ENCODE data around the gene DNAH9. TPM values are rescaled to one million over a fixed set of nuclear protein-coding genes. Genes with fewer than 3 reads are reported as not detected.

Gene DNAH9
- total and polyA plus RNA-seq, 2 of the 8 experiments (the other 6 are each of a cell fraction or from before 2014, with no cell fraction given): 0.21 to 0.86 TPM

- WGBS, 2 experiments (ENCODE audit: extremely low coverage in 1 of 2, insufficient coverage in 1 of 2, insufficient read length in 1 of 2, insufficient replicate concordance in 2 of 2, low coverage in 1 of 2, low lambda C conversion rate in 2 of 2, missing lambda C conversion rate in 1 of 2): 77% methylated on average over 3 of the region's 3 CpGs; no CpG with 5 or more reads in 1 of the 2 experiments
- DNase-seq (ENCODE audit: low read depth in 1 of 2, low spot score in 2 of 2) (no peak), FAIRE-seq (no peak)
- no peaks in the 10 kb centered on the region for H3K79me1 ChIP-seq (ENCODE audit: low read depth, low read length)
- H3K23ac ChIP-seq (ENCODE audit: insufficient read length): no peak overlapping the region
- H3K18ac ChIP-seq (ENCODE audit: extremely low read depth, low read length): no peak overlapping the region
- H4K5ac ChIP-seq (ENCODE audit: insufficient read length, low read depth, low read length): no peak overlapping the region
- H2BK5ac ChIP-seq (ENCODE audit: low read depth, low read length): no peak overlapping the region
- H2BK12ac ChIP-seq (ENCODE audit: low read depth, low read length): no peak overlapping the region
- no peak overlapping the region for H2BK20ac ChIP-seq (ENCODE audit: low read length)
- no peak overlapping the region for H3K27ac ChIP-seq (ENCODE audit: low read depth, low read length)
- no peak overlapping the region for H3K9ac ChIP-seq (replicated peaks in 1 of 4; ENCODE audit: extremely low read depth in 1 of 4, low read depth in 3 of 4, low read length in 3 of 4)
- H4K20me1 ChIP-seq (replicated peaks in 1 of 2; ENCODE audit: control insufficient read depth in 1 of 2, insufficient read depth in 2 of 2, low read length in 2 of 2): no peaks in the 10 kb centered on the region
- no peak overlapping the region for H3K56ac ChIP-seq (replicated peaks; ENCODE audit: insufficient read length, low read depth, low read length)
- H2BK120ac ChIP-seq (replicated peaks; ENCODE audit: low read depth, low read length): no peak overlapping the region
- no peaks in the 10 kb centered on the region for H3K4me1 ChIP-seq (replicated peaks in 1 of 4; ENCODE audit: control insufficient read depth in 3 of 4, insufficient read depth in 4 of 4, low read length in 3 of 4)
- H3K14ac ChIP-seq (ENCODE audit: insufficient read length): no peak overlapping the region
- H4K91ac ChIP-seq (replicated peaks; ENCODE audit: insufficient read length, low read length): no peak overlapping the region
- H3K23me2 ChIP-seq (ENCODE audit: low read depth, low read length): no peaks in the 10 kb centered on the region
- H3K4me3 ChIP-seq (ENCODE audit: extremely low read depth in 1 of 4, insufficient read depth in 2 of 4, low read depth in 3 of 4, low read length in 4 of 4): no peak overlapping the region
- no peak overlapping the region for H3K4ac ChIP-seq (replicated peaks; ENCODE audit: insufficient read length, low read depth, low read length)
- ChIA-PET POLR2A (ENCODE audit: partially characterized antibody) (no interaction called here), CTCF (ENCODE audit: partially characterized antibody) (no interaction called here)
- no peaks in the 10 kb centered on the region for H3K36me3 ChIP-seq (ENCODE audit: control insufficient read depth in 2 of 4, insufficient read depth in 4 of 4, low read length in 3 of 4)
- no peaks in the 10 kb centered on the region for H3K27me3 ChIP-seq (replicated peaks in 1 of 4; ENCODE audit: control insufficient read depth in 3 of 4, extremely low read depth in 1 of 4, insufficient read depth in 3 of 4, low read length in 3 of 4)
- H2BK15ac ChIP-seq (ENCODE audit: low read length): no peak overlapping the region
- H2AK5ac ChIP-seq (ENCODE audit: low read depth, low read length): no peak overlapping the region
- H4K8ac ChIP-seq (ENCODE audit: extremely low read depth, insufficient read depth, low read length): no peak overlapping the region
- H3K9me3 ChIP-seq (ENCODE audit: insufficient read depth in 2 of 2, low read depth in 1 of 2, low read length in 1 of 2): no peaks in the 10 kb centered on the region
- no peaks in the 10 kb centered on the region for H3K79me2 ChIP-seq (ENCODE audit: control insufficient read depth in 1 of 2, insufficient read depth in 2 of 2, low read length in 2 of 2)
- no peak overlapping the region for H3K4me2 ChIP-seq (ENCODE audit: insufficient read depth in 1 of 2, low read depth in 2 of 2, low read length in 2 of 2)
- no peak overlapping the region for H2AFZ ChIP-seq (ENCODE audit: low read length)
- no peak for TF ChIP-seq RBBP5 (IDR thresholded peaks at IDR 0.05; ENCODE audit: borderline replicate concordance, low read depth, low read length)
- no peak for TF ChIP-seq CHD1 (IDR thresholded peaks at IDR 0.05; ENCODE audit: low read depth, low read length)
- no peak for TF ChIP-seq ATF3 (IDR thresholded peaks at IDR 0.05; ENCODE audit: insufficient read depth, low read depth, low read length)
- TF ChIP-seq NRF1 (IDR thresholded peaks at IDR 0.05; ENCODE audit: low read depth, low read length): no peak
- TF ChIP-seq TCF12 (IDR thresholded peaks at IDR 0.05; ENCODE audit: low read depth, low read length): no peak
- no peak for TF ChIP-seq EZH2 (IDR thresholded peaks at IDR 0.05; ENCODE audit: low read depth, low read length, severe bottlenecking)
- no peak for TF ChIP-seq CBX8 (IDR thresholded peaks at IDR 0.05; ENCODE audit: borderline replicate concordance, low read depth, low read length)
- TF ChIP-seq EP300 (IDR thresholded peaks at IDR 0.05; ENCODE audit: borderline replicate concordance in 1 of 2, low read depth in 2 of 2, low read length in 2 of 2): no peak
- TF ChIP-seq SIN3A (conservative IDR thresholded peaks at IDR 0.05 in 1 of 2, IDR thresholded peaks at IDR 0.05 in 1 of 2; ENCODE audit: low read depth in 1 of 2, low read length in 2 of 2): no peak
- no peak for TF ChIP-seq KDM4A (IDR thresholded peaks at IDR 0.05; ENCODE audit: low read depth, low read length, severe bottlenecking)
- TF ChIP-seq TAF7 (optimal IDR thresholded peaks at IDR 0.05; ENCODE audit: borderline replicate concordance, low read depth, low read length): no peak
- TF ChIP-seq SP1 (IDR thresholded peaks at IDR 0.05; ENCODE audit: low read depth, low read length): no peak
- TF ChIP-seq SP2 (IDR thresholded peaks at IDR 0.05; ENCODE audit: low read length): no peak
Measured at GRCh38 chr17:11578998-11579397, 19.3 kb upstream of the DNAH9 start.

Measured in H1 (cell line).